HFFc6 (cell line): ENCODE results near the gene MYOM1. TPM values are rescaled to one million over a fixed set of nuclear protein-coding genes. Genes with fewer than 3 reads are reported as not detected.

Experiments
- DNase-seq: peaks from one replicate; pipeline ENCODE4 v3.0.0-alpha.2; 2018
- H3K27ac Mint-ChIP-seq: 2 replicates; pipeline ENCODE4 v1.8.0; 2020; ENCODE audit warnings: mild to moderate bottlenecking, mixed read lengths
- H3K27me3 Mint-ChIP-seq: 2 replicates; pipeline ENCODE4 v1.8.0; 2021; ENCODE audit warnings: mild to moderate bottlenecking, moderate library complexity, mixed read lengths; ENCODE audit not compliant: insufficient read depth
- H3K36me3 Mint-ChIP-seq: 2 replicates; pipeline ENCODE4 v1.8.0; 2021; ENCODE audit warnings: low read depth, mixed read lengths
- H3K4me1 Mint-ChIP-seq: 2 replicates; pipeline ENCODE4 v1.8.0; 2020; ENCODE audit warnings: low read depth, mixed read lengths
- H3K4me3 Mint-ChIP-seq: 2 replicates; pipeline ENCODE4 v1.8.0; 2020; ENCODE audit warnings: mild to moderate bottlenecking, moderate library complexity, mixed read lengths
- H3K9me3 Mint-ChIP-seq: 2 replicates; pipeline ENCODE4 v1.8.0; 2020; ENCODE audit warnings: mild to moderate bottlenecking, mixed read lengths
- total RNA-seq, 6 experiments: library from RNA; stranded (reverse); fragmentation: NEBNext Ultra II Directional; extraction: Animal tissue kit (Norgen Biotek cat#: 25700); gene quantifications; 2 replicates in 1 of 6; 3 replicates in 5 of 6; pipeline ENCODE4 v1.2.3, GENCODE V29; 2021
- TF ChIP-seq, protein P1 (sequence below): fragments of 200-600 bp; sonication (generic); IDR thresholded peaks from 2 replicates; pipeline ENCODE4 v1.5.0; 2021; ENCODE audit warnings: antibody characterized with exemption, mild to moderate bottlenecking

MYOM1 gene
- total RNA-seq, 6 experiments from 2014 or later: 0.03 to 0.14 (median 0.06) TPM; not detected in 2

DNA sequence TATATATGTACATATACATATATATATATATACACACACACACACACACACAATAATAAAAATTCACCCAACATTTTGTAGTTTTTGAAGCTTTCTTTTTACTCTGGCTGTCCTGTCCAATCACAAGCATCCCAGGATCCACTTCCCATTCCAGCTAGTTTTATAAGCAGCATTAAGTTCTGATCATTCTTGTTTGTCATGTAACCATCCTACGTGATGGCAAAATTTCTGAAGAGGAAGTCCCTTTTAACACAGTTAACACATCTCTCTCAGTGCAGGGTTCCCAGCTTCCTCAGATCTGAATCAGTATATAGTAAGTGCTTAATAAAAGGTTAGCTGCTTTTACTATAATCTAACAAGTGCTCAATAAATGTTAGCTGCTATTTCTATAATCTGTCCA lies 26.4 kb downstream of the MYOM1 start:
- H3K4me1 Mint-ChIP-seq: no peaks in the 10 kb centered on the region
- H3K9me3 Mint-ChIP-seq: no peaks in the 10 kb centered on the region
- H3K4me3 Mint-ChIP-seq: no peak overlapping the region
- no peak for DNase-seq
- no peaks in the 10 kb centered on the region for H3K36me3 Mint-ChIP-seq
- peaks cover 21% of the 10 kb centered on the region for H3K27me3 Mint-ChIP-seq
- TF ChIP-seq, protein P1, sequence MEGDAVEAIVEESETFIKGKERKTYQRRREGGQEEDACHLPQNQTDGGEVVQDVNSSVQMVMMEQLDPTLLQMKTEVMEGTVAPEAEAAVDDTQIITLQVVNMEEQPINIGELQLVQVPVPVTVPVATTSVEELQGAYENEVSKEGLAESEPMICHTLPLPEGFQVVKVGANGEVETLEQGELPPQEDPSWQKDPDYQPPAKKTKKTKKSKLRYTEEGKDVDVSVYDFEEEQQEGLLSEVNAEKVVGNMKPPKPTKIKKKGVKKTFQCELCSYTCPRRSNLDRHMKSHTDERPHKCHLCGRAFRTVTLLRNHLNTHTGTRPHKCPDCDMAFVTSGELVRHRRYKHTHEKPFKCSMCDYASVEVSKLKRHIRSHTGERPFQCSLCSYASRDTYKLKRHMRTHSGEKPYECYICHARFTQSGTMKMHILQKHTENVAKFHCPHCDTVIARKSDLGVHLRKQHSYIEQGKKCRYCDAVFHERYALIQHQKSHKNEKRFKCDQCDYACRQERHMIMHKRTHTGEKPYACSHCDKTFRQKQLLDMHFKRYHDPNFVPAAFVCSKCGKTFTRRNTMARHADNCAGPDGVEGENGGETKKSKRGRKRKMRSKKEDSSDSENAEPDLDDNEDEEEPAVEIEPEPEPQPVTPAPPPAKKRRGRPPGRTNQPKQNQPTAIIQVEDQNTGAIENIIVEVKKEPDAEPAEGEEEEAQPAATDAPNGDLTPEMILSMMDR: no peak
- no peak overlapping the region for H3K27ac Mint-ChIP-seq

DNA sequence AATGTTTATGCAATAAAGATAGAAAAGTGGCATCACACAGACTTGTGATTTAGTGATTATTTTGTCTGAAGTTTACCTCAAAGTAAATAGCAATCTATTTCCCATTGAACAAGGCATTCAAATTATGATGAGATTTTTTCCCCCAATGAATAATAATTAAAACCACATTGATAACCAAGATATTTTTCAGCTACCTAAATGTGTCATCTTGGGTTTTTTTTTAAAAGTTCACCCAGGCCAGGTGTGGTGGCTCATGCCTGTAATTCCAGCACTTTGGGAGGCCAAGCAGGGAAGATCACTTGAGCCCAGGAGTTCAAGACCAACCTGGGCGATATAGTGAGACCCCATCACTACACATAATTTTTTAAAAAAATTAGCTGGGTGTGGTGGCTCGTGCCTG lies 27.0 kb downstream of the MYOM1 start:
- Mint-ChIP-seq H3K27ac (no peak overlapping the region), H3K4me3 (no peak overlapping the region), H3K4me1 (no peaks in the 10 kb centered on the region), H3K9me3 (no peaks in the 10 kb centered on the region), H3K27me3 (peaks cover 21% of the 10 kb centered on the region), H3K36me3 (no peaks in the 10 kb centered on the region)
- TF ChIP-seq, protein P1: no peak
- no peak for DNase-seq

DNA sequence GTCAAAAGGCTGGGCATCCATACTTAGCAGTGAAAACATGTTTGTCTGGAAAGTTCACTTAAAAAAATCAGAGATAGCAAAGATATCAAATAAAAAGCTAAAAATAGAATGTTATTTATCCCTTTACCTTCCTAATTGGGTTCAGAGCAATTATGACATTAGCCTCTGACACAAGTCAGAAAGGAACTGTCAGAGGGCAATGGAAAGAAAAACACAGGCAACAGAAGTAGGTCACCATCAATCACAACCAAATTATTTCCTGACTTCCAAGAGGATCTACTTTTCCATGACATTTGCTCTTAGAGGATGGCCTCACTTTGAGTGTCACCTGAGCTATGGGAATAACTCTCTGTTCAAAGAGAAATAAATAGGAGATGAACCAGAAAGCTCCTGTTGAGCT lies 27.5 kb downstream of the MYOM1 start:
- peaks cover 21% of the 10 kb centered on the region; the same call in 1 of the 2 replicates for H3K27me3 Mint-ChIP-seq
- H3K9me3 Mint-ChIP-seq: no peaks in the 10 kb centered on the region
- no peaks in the 10 kb centered on the region for H3K4me1 Mint-ChIP-seq
- TF ChIP-seq, protein P1: no peak
- DNase-seq: no peak
- H3K27ac Mint-ChIP-seq: no peak overlapping the region
- H3K36me3 Mint-ChIP-seq: no peaks in the 10 kb centered on the region
- no peak overlapping the region for H3K4me3 Mint-ChIP-seq

GRCh38 chr18:3190610-3191009 lies 29.2 kb downstream of the MYOM1 start:
- H3K36me3 Mint-ChIP-seq: no peaks in the 10 kb centered on the region
- no peak for DNase-seq
- no peaks in the 10 kb centered on the region for H3K4me1 Mint-ChIP-seq
- no peaks in the 10 kb centered on the region for H3K9me3 Mint-ChIP-seq
- H3K27ac Mint-ChIP-seq: no peak overlapping the region
- H3K27me3 Mint-ChIP-seq: peaks cover 20% of the 10 kb centered on the region; the same call in 1 of the 2 replicates
- TF ChIP-seq, protein P1: no peak
- no peak overlapping the region for H3K4me3 Mint-ChIP-seq

GRCh38 chr18:3189884-3190283 lies 29.9 kb downstream of the MYOM1 start:
- no peaks in the 10 kb centered on the region for H3K4me1 Mint-ChIP-seq
- H3K9me3 Mint-ChIP-seq: no peaks in the 10 kb centered on the region
- H3K27me3 Mint-ChIP-seq: peaks cover 14% of the 10 kb centered on the region; the same call in 1 of the 2 replicates
- H3K36me3 Mint-ChIP-seq: no peaks in the 10 kb centered on the region
- H3K27ac Mint-ChIP-seq: no peak overlapping the region
- TF ChIP-seq, protein P1: no peak
- no peak overlapping the region for H3K4me3 Mint-ChIP-seq
- DNase-seq: no peak
